D721Med (cell line): ENCODE results near the gene PGAP3.

ENCODE experiments used
- DNase-seq: peaks from one replicate; pipeline ENCODE4 v3.0.0; 2011; ENCODE audit warnings: low spot score; ENCODE audit not compliant: insufficient read length
- FAIRE-seq: peaks from 2 replicates; lab custom pipeline; 2011; peaks lifted over from hg19 to GRCh38; lab: Jason Lieb, UNC
- CTCF ChIP-seq: IDR thresholded peaks from 2 replicates; pipeline ENCODE4 v1.5.1; 2012; ENCODE audit warnings: mild to moderate bottlenecking, control low read depth; ENCODE audit not compliant: insufficient read depth; ENCODE audit errors: missing control alignments

The PGAP3 gene

GRCh38 chr17:39663340-39663687 lies 24.5 kb downstream of the PGAP3 start:
- no peak for DNase-seq
- no peak for TF ChIP-seq CTCF
- FAIRE-seq: no peak

GRCh38 chr17:39662551-39663339 lies 25.1 kb downstream of the PGAP3 start:
- no peak for DNase-seq
- no peak for TF ChIP-seq CTCF
- no peak for FAIRE-seq

- no peak for TF ChIP-seq CTCF
- FAIRE-seq (no peak), DNase-seq (no peak)
These were observed 25.9 kb downstream of the PGAP3 start for GRCh38 chr17:39661744-39662541.

- no peak for TF ChIP-seq CTCF
- FAIRE-seq (no peak), DNase-seq (peak; percentile 93)
These were observed 27.2 kb downstream of the PGAP3 start for GRCh38 chr17:39660397-39661385.

- DNase-seq (no peak), FAIRE-seq (no peak)
- TF ChIP-seq CTCF: no peak
These were observed 27.9 kb downstream of the PGAP3 start for GRCh38 chr17:39660011-39660360.

- no peak for TF ChIP-seq CTCF
- no peak for DNase-seq
- FAIRE-seq: no peak
These were observed 28.4 kb downstream of the PGAP3 start for GRCh38 chr17:39659279-39660010.
